Left ventricle myocardium inferior (tissue), 1 donor: ENCODE results near the gene ATRIP. TPM values are rescaled to one million over a fixed set of nuclear protein-coding genes. Genes with fewer than 3 reads are reported as not detected.

ENCODE experiments used
- DNase-seq: peaks from one replicate; pipeline ENCODE4 v3.0.0-alpha.2; 2020
- H3K27ac ChIP-seq: fragments of 200-600 bp; replicated peaks from 2 replicates; pipeline ENCODE4 v1.8.0; 2021
- H3K27me3 ChIP-seq: fragments of 200-600 bp; 2 replicates; pipeline ENCODE4 v1.8.0; 2021; ENCODE audit warnings: low read depth
- H3K36me3 ChIP-seq: fragments of 200-600 bp; 2 replicates; pipeline ENCODE4 v1.8.0; 2021
- H3K4me1 ChIP-seq: fragments of 200-600 bp; 2 replicates; pipeline ENCODE4 v1.8.0; 2021
- H3K4me3 ChIP-seq: fragments of 200-600 bp; 2 replicates; pipeline ENCODE4 v1.8.0; 2021; ENCODE audit warnings: mild to moderate bottlenecking, moderate library complexity
- H3K9me3 ChIP-seq: fragments of 200-600 bp; replicated peaks from 2 replicates; pipeline ENCODE4 v1.8.0; 2021
- intact Hi-C: fragments of 100-400 bp; cut with micrococcal nuclease; formaldehyde crosslinking; loops from one replicate; pipeline ENCODE4 v1.11.0; 2022
- total RNA-seq: library from RNA; stranded (reverse); fragmentation: NEBNext Ultra II Directional; extraction: Animal tissue kit (Norgen Biotek cat#: 25700); gene quantifications from one replicate; pipeline ENCODE4 v1.2.1, GENCODE V29; 2021
- TF ChIP-seq, protein P1 (sequence below): fragments of 200-600 bp; IDR thresholded peaks from 2 replicates; pipeline ENCODE4 v1.8.0; 2021; ENCODE audit warnings: antibody characterized with exemption, mild to moderate bottlenecking, borderline replicate concordance
- donor health status: DM: no; HTN: yes; CAD: no; lungs with severe emphysema.

The ATRIP gene
- total RNA-seq, 1 donor from 2014 or later, result 4.3 TPM

DNA sequence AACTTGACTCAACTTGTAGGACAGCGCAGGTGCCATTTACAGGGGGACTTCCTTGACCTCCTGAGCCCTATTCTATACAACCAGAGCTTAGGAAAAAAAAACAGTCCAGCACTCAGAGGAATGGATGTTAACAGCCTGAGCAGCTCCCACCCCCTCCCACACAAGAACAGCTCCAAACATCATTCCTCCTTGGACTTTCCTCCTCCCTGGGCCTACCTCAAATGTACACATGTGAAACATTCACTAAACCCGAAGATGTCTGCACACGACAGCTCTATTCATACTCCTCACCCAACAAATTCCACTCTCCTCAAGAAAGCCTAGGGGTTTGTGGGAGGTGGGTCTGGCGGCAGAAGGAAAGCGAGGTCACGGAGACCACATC is 503 bp upstream of the ATRIP start:
- Histone ChIP-seq H3K4me3 (peak overlapping the region; percentile 96), H3K9me3 (no peaks in the 10 kb centered on the region), H3K36me3 (peaks cover 40% of the 10 kb centered on the region), H3K27ac (peak overlapping the region; percentile 95), H3K27me3 (no peaks in the 10 kb centered on the region), H3K4me1 (peaks cover 45% of the 10 kb centered on the region)
- no peak for DNase-seq
- intact Hi-C loops, result no loop called here
- TF ChIP-seq, protein P1, sequence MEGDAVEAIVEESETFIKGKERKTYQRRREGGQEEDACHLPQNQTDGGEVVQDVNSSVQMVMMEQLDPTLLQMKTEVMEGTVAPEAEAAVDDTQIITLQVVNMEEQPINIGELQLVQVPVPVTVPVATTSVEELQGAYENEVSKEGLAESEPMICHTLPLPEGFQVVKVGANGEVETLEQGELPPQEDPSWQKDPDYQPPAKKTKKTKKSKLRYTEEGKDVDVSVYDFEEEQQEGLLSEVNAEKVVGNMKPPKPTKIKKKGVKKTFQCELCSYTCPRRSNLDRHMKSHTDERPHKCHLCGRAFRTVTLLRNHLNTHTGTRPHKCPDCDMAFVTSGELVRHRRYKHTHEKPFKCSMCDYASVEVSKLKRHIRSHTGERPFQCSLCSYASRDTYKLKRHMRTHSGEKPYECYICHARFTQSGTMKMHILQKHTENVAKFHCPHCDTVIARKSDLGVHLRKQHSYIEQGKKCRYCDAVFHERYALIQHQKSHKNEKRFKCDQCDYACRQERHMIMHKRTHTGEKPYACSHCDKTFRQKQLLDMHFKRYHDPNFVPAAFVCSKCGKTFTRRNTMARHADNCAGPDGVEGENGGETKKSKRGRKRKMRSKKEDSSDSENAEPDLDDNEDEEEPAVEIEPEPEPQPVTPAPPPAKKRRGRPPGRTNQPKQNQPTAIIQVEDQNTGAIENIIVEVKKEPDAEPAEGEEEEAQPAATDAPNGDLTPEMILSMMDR, result no peak

DNA sequence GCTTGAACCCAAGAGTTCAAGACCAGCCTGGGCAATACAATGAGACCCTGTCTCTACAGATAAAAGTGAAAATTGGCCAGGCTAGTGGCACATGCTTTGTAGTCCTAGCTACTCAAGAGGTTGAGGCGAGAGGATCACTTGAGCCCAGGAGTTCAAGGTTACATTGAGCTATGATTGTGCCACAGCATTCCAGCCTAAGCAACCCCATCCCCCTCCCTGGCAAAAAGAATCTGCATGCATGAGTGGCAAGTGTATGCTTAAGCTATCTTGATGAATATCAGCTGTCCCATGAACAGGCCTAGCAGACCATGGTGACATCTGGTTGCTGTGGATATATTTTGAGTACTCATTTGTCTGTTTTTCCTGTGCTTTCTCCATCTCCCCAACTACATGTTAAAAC is 4.7 kb downstream of the ATRIP start:
- DNase-seq, result no peak
- Histone ChIP-seq H3K27ac (no peak overlapping the region), H3K4me3 (no peak overlapping the region), H3K36me3 (peaks cover 53% of the 10 kb centered on the region), H3K27me3 (no peaks in the 10 kb centered on the region), H3K9me3 (no peaks in the 10 kb centered on the region), H3K4me1 (peaks cover 21% of the 10 kb centered on the region)
- intact Hi-C loops, result no loop called here
- TF ChIP-seq, protein P1, result no peak

DNA sequence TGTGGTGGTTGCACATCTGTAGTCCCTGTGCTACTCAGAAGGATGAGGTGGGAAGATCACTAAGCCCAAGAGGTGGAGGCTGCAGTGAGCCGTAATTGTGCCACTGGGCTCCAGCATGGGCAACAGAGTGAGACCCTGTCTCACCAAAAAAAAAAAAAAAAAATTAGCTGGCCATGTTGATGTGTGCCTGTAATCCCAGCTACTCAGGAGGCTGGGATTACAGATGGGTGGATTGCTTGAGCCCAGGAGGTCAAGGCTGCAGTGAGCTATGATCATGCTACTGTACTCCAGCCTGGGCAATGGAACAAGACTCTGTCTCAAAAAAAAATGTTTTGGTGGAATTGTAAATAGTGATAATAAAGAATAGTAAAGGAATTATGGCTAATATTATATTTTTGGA is 9.9 kb downstream of the ATRIP start:
- no peak for DNase-seq
- Histone ChIP-seq H3K9me3 (no peaks in the 10 kb centered on the region), H3K27ac (no peak overlapping the region), H3K4me3 (no peak overlapping the region), H3K27me3 (no peaks in the 10 kb centered on the region), H3K36me3 (peaks cover 96% of the 10 kb centered on the region), H3K4me1 (no peaks in the 10 kb centered on the region)
- TF ChIP-seq, protein P1, result no peak
- intact Hi-C loops, result no loop called here

DNA sequence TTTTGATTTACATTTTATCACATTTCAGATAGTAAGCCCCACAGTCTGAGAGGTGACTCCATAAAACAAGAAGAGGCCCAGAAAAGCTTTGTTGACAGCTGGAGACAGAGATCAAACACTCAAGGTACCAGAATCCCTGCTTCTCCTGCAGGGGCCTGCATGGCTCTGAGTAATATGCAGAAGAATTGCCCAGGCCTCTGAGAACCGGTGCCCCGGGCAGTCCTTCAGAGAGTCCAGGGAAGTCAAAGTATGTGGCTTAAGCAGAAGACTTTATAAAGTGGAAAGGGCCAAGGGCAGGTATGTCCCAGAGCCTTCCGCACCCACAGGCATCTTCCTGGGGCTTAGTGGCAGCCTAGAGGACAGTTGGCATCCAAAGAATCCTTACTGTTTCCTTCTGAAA is 12.8 kb downstream of the ATRIP start:
- H3K36me3 ChIP-seq, result peaks cover 69% of the 10 kb centered on the region
- no peaks in the 10 kb centered on the region for H3K9me3 ChIP-seq
- H3K27ac ChIP-seq, result no peak overlapping the region
- no peak for DNase-seq
- H3K4me1 ChIP-seq, result no peaks in the 10 kb centered on the region
- TF ChIP-seq, protein P1, result no peak
- intact Hi-C loops, result no loop called here
- H3K27me3 ChIP-seq, result no peaks in the 10 kb centered on the region
- H3K4me3 ChIP-seq, result no peak overlapping the region

DNA sequence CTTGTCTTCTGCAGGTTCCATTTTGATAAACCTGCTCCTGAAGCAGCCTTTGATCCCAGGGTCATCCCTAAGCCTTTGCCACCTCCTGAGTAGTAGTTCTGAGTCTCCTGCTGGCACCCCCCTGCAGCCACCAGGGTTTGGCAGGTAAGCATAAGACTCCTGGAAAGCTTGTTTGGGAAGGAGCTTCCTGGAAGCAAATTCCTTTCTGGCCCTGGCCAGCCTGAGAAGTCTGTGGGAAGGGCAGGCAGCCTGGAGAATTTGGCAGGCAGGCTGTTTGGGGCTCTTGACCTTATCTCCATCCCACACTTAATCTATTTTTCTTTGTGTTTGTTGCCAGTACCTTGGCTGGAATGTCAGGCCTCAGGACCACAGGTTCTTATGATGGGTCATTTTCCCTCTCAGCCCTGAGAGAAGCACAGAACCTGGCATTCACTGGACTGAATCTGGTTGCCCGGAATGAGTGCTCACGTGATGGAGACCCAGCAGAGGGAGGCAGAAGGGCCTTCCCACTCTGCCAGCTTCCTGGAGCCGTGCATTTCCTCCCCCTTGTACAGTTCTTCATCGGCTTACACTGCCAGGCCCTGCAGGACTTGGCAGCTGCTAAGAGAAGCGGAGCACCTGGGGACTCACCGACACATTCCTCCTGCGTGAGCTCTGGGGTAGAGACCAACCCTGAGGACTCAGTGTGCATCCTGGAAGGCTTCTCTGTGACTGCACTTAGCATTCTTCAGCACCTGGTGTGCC is 13.4 kb downstream of the ATRIP start:
- H3K36me3 ChIP-seq, result peaks cover 63% of the 10 kb centered on the region
- TF ChIP-seq, protein P1, result no peak

More for the DNA sequence above, 13.4 kb downstream of the ATRIP start:
- Histone ChIP-seq H3K4me1 (peaks cover 6% of the 10 kb centered on the region), H3K27ac (no peak overlapping the region), H3K4me3 (no peak overlapping the region), H3K9me3 (no peaks in the 10 kb centered on the region), H3K27me3 (no peaks in the 10 kb centered on the region)
- intact Hi-C loops, result loop anchor here (10.0 kb wide), 1 partner anchor 85 kb away; no protein-coding TSS in a partner anchor
- no peak for DNase-seq
